HCT116 (cell line): ENCODE measurements around the gene AKAP12. TPM values are rescaled to one million over a fixed set of nuclear protein-coding genes. Genes with fewer than 3 reads are reported as not detected.
A peak's percentile ranks its signal among the peaks of the same experiment; 100 is the strongest.

Experiments
- ATAC-seq: fragments of 200-7000 bp; cut with Tn5 transposase; 2 replicates; pipeline ENCODE4 v1.9.1; 2020; ENCODE audit warnings: mild to moderate bottlenecking, moderate library complexity
- BruUV-seq: library from RNA; stranded (reverse); fragments of 400-500 nt; replicated peaks from 2 replicates; lab custom pipeline; 2021; lab: Mats Ljungman, UMichigan
- CTCF ChIA-PET: fragments of 300-600 bp; sonication (Branson Sonifier 250); formaldehyde crosslinking; loops from one replicate; lab custom pipeline; 2021; ENCODE audit warnings: antibody characterized with exemption; lab: Charles Lee
- POLR2A ChIA-PET: fragments of 300-600, 350-600 bp; sonication (Branson Sonifier 250); formaldehyde crosslinking; loops from one replicate; lab custom pipeline; 2021; ENCODE audit warnings: antibody characterized with exemption; lab: Charles Lee
- RAD21 ChIA-PET, 2 experiments: fragments of 300-600 bp; sonication (Branson Sonifier 250); formaldehyde crosslinking; loops; one replicate each; lab custom pipeline; 2023; ENCODE audit warnings: low total read pairs in 2 of 2; ENCODE audit not compliant: uncharacterized antibody in 2 of 2, unreplicated experiment in 2 of 2, low non-redundant PET in 1 of 2; lab: Charles Lee
- DNase-seq: peaks from one replicate; pipeline ENCODE4 v3.0.0-alpha.2; 2010; ENCODE audit warnings: low read depth, low spot score
- H2AFZ ChIP-seq: fragments of 200-600 bp; shearing (Covaris generic), sonication (generic); 2 replicates; pipeline ENCODE4 v1.6.1; 2017; ENCODE audit warnings: low read depth, mixed run types, mixed read lengths, antibody characterized with exemption, low read length; ENCODE audit not compliant: poor library complexity, severe bottlenecking
- H3K27ac ChIP-seq: 2 replicates; pipeline ENCODE4 v1.5.1; 2012; ENCODE audit warnings: low read depth, low read length
- H3K27me3 ChIP-seq: fragments of 200-600 bp; sonication (generic); 2 replicates; pipeline ENCODE4 v1.6.1; 2016; ENCODE audit warnings: mixed run types, low read length, mixed read lengths; ENCODE audit not compliant: insufficient read depth
- H3K36me3 ChIP-seq, 2 experiments: fragments of 200-500 bp in 1 of 2; fragments of 200-600 bp in 1 of 2; sonication (Bioruptor generic) in 1 of 2; sonication (generic) in 1 of 2; 2 replicates each; pipeline versions ENCODE4 v1.5.1 to v1.6.1; 2014 to 2016; ENCODE audit warnings: low read length in 2 of 2, inconsistent platforms in 1 of 2, mixed read lengths in 1 of 2, mixed run types in 1 of 2; ENCODE audit not compliant: insufficient read depth in 2 of 2, control insufficient read depth in 1 of 2
- H3K4me1 ChIP-seq, 2 experiments: fragments of 200-600 bp in 1 of 2; sonication (generic) in 1 of 2; 2 replicates each; pipeline versions ENCODE4 v1.5.1 to v1.6.1; 2012 to 2017; ENCODE audit warnings: low read length in 2 of 2, inconsistent platforms in 1 of 2, mild to moderate bottlenecking in 1 of 2, mixed read lengths in 1 of 2, mixed run types in 1 of 2, moderate library complexity in 1 of 2; ENCODE audit not compliant: insufficient read depth in 2 of 2, control insufficient read depth in 1 of 2
- H3K4me2 ChIP-seq: fragments of 200-600 bp; sonication (generic); 2 replicates; pipeline ENCODE4 v1.6.1; 2017; ENCODE audit warnings: mixed run types, low read length, mixed read lengths
- H3K4me3 ChIP-seq, 2 experiments: fragments of 200-600 bp in 1 of 2; sonication (generic) in 1 of 2; replicated peaks in 1 of 2; 2 replicates each; pipeline ENCODE4 v1.5.1; 2011 to 2016; ENCODE audit warnings: low read length in 2 of 2, control low read depth in 1 of 2, low read depth in 1 of 2, mild to moderate bottlenecking in 1 of 2, mixed read lengths in 1 of 2, mixed run types in 1 of 2
- H3K79me2 ChIP-seq: fragments of 200-600 bp; sonication (generic); 2 replicates; pipeline ENCODE4 v1.6.1; 2017; ENCODE audit warnings: mild to moderate bottlenecking, mixed run types, low read length, moderate library complexity, mixed read lengths; ENCODE audit not compliant: insufficient read depth
- H3K9ac ChIP-seq: fragments of 200-600 bp; sonication (generic); 2 replicates; pipeline ENCODE4 v1.6.1; 2016; ENCODE audit warnings: low read length, mixed read lengths
- H3K9me2 ChIP-seq: fragments of 200-600 bp; sonication (generic), shearing (Covaris generic); 2 replicates; pipeline ENCODE4 v1.6.1; 2017; ENCODE audit warnings: mixed run types, mild to moderate bottlenecking, moderate library complexity; ENCODE audit not compliant: insufficient read depth
- H3K9me3 ChIP-seq, 2 experiments: fragments of 200-500 bp in 1 of 2; fragments of 200-600 bp in 1 of 2; sonication (Bioruptor generic) in 1 of 2; sonication (generic) in 1 of 2; 2 replicates each; pipeline ENCODE4 v1.6.1; 2014 to 2017; ENCODE audit warnings: low read length in 2 of 2, mixed read lengths in 2 of 2, inconsistent platforms in 1 of 2, low read depth in 1 of 2, mild to moderate bottlenecking in 1 of 2, mixed run types in 1 of 2, moderate library complexity in 1 of 2; ENCODE audit not compliant: control insufficient read depth in 1 of 2, insufficient read depth in 1 of 2
- H4K20me1 ChIP-seq: fragments of 200-600 bp; sonication (generic), shearing (Covaris generic); 2 replicates; pipeline ENCODE4 v1.6.1; 2017; ENCODE audit warnings: mixed run types, mild to moderate bottlenecking, moderate library complexity; ENCODE audit not compliant: insufficient read depth
- CBX3 ChIP-seq: IDR thresholded peaks from 2 replicates; pipeline ENCODE4 v1.6.1; 2012; ENCODE audit warnings: low read depth
- CTCF ChIP-seq, 3 experiments: fragments of 200-600 bp in 1 of 3; sonication (generic) in 1 of 3; IDR thresholded peaks in 2 of 3; conservative IDR thresholded peaks in 1 of 3; 2 replicates each; pipeline ENCODE4 v1.5.1; 2012 to 2017; ENCODE audit warnings: low read depth in 2 of 3, low read length in 2 of 3, antibody characterized with exemption in 1 of 3, borderline replicate concordance in 1 of 3, control low read depth in 1 of 3, mild to moderate bottlenecking in 1 of 3, mixed read lengths in 1 of 3, mixed run types in 1 of 3, moderate library complexity in 1 of 3; ENCODE audit not compliant: insufficient read depth in 1 of 3
- ELF1 ChIP-seq: IDR thresholded peaks from 2 replicates; pipeline ENCODE4 v1.6.1; 2012; ENCODE audit warnings: low read depth, borderline replicate concordance
- FOSL1 ChIP-seq: IDR thresholded peaks from 2 replicates; pipeline ENCODE4 v1.6.1; 2012; ENCODE audit warnings: low read depth
- TCF7L2 ChIP-seq: IDR thresholded peaks from 2 replicates; pipeline ENCODE4 v1.7.0; 2011; ENCODE audit warnings: borderline replicate concordance, inconsistent platforms; ENCODE audit not compliant: insufficient read depth, insufficient read length; ENCODE audit errors: extremely low read depth
- intact Hi-C: fragments of 100-400 bp; cut with micrococcal nuclease; formaldehyde crosslinking; loops from 2 replicates; pipeline ENCODE4 v1.10.0; 2022
- total RNA-seq: library from RNA; stranded (reverse); gene quantifications from one replicate; pipeline ENCODE4 v1.2.1, GENCODE V29; 2021; ENCODE audit not compliant: unreplicated experiment

AKAP12 gene
- total RNA-seq, 1 experiment from 2014 or later = 1,220 TPM

GRCh38 chr6:151209071-151209831 lies 30.5 kb upstream of the AKAP12 start (continued):
- no peak for TF ChIP-seq CTCF (IDR thresholded peaks at IDR 0.05 in 2 of 3, conservative IDR thresholded peaks at IDR 0.05 in 1 of 3; ENCODE audit: borderline replicate concordance in 1 of 3, insufficient read depth in 1 of 3, low read depth in 2 of 3, low read length in 2 of 3)
- peak; percentile 10; the same call in 1 of the 2 replicates for TF ChIP-seq FOSL1
- no peak for TF ChIP-seq ELF1

- Histone ChIP-seq H3K9me3 (peaks cover 0 to 5% of the 10 kb centered on the region in 2 experiments; a peak in 1 of 4 replicates), H3K4me3 (no peak overlapping the region), H3K79me2 (no peaks in the 10 kb centered on the region), H3K9ac (no peak overlapping the region), H3K27me3 (no peaks in the 10 kb centered on the region), H2AFZ (no peak overlapping the region), H4K20me1 (no peaks in the 10 kb centered on the region), H3K4me2 (no peak overlapping the region), H3K36me3 (no peaks in the 10 kb centered on the region), H3K9me2 (no peaks in the 10 kb centered on the region), H3K27ac (no peak overlapping the region), H3K4me1 (peaks cover 9 to 36% of the 10 kb centered on the region in 2 experiments)
- POLR2A ChIA-PET = no interaction called here
- BruUV-seq = no TSS peak
- intact Hi-C loops = no loop called here
- RAD21 ChIA-PET = interaction anchor here in 1 of 2 experiments (0.7 kb wide), 1 partner anchor 22 kb away, joined by 3 read pairs; no protein-coding TSS in a partner anchor
- TF ChIP-seq TCF7L2 (no peak), CBX3 (0 out of 2 replicates have a peak, but pooled peaks have one; percentile 20)
- CTCF ChIA-PET = no interaction called here
- ATAC-seq (no peak), DNase-seq (no peak)
Observed at GRCh38 chr6:151211075-151211474, 28.7 kb upstream of the AKAP12 start.
